Fibroblast of lung (primary cell): ENCODE results near the gene PWP1.

Experiments
- EZH2 ChIP-seq: IDR thresholded peaks from 2 replicates; pipeline ENCODE4 v1.5.1; 2012; ENCODE audit warnings: low read length, control low read depth, mild to moderate bottlenecking; ENCODE audit errors: missing control alignments
- TF ChIP-seq, protein P1 (sequence below), 2 donors: IDR thresholded peaks in 1 of 2; conservative IDR thresholded peaks in 1 of 2; 1 replicate in 1 of 2; 2 replicates in 1 of 2; pipeline ENCODE4 v1.5.1; 2011 to 2012; ENCODE audit warnings: low read length in 2 of 2, control low read depth in 1 of 2, inconsistent platforms in 1 of 2, low read depth in 1 of 2, mild to moderate bottlenecking in 1 of 2

DNA sequence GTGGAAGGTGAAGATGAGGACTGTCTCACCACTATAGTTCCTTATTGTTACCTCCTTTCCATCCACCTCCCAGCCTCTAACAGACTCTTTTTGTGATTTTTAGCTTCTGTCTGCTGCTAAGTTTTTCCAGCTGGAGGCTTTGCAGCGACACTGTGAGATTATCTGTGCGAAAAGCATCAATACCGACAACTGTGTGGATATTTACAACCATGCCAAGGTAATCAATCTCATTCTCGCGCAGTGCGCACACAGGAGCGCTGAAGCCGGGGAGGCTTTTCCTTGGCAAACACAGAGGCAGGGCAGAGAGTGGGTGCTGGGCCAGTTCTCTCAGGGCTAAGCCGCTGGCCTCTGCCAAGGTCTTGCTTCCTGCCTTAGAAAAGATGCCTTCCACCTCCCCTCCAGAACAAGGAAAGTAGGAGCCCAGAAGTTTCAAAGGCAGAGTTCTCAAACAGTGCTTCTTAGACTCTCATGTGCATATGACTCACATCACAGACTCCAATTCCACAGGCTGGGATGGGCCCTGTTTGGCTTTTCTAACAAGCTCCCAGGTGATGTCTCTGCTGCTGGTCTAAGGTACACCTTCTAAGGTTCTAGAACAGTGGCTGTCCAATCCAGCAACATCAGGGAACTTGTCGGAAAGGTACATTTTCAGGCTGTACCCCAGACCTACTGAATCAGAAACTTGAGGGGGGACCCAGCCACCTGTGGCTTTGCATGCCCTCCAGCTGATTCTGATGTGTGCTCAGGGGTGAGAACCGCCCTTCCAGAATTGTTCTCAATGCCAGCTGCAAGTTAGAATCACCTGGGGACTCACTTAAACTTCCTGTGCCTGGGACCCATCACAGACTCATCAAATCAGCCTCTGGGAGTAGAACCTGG is 33.8 kb upstream of the PWP1 start:
- TF ChIP-seq, protein P1, sequence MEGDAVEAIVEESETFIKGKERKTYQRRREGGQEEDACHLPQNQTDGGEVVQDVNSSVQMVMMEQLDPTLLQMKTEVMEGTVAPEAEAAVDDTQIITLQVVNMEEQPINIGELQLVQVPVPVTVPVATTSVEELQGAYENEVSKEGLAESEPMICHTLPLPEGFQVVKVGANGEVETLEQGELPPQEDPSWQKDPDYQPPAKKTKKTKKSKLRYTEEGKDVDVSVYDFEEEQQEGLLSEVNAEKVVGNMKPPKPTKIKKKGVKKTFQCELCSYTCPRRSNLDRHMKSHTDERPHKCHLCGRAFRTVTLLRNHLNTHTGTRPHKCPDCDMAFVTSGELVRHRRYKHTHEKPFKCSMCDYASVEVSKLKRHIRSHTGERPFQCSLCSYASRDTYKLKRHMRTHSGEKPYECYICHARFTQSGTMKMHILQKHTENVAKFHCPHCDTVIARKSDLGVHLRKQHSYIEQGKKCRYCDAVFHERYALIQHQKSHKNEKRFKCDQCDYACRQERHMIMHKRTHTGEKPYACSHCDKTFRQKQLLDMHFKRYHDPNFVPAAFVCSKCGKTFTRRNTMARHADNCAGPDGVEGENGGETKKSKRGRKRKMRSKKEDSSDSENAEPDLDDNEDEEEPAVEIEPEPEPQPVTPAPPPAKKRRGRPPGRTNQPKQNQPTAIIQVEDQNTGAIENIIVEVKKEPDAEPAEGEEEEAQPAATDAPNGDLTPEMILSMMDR (conservative IDR thresholded peaks at IDR 0.05 in 1 of 2, IDR thresholded peaks at IDR 0.05 in 1 of 2; ENCODE audit: low read depth in 1 of 2, low read length in 2 of 2): no peak
- no peak for TF ChIP-seq EZH2
